ENCODE measurements around the gene AGMO.

The AGMO gene

DNA sequence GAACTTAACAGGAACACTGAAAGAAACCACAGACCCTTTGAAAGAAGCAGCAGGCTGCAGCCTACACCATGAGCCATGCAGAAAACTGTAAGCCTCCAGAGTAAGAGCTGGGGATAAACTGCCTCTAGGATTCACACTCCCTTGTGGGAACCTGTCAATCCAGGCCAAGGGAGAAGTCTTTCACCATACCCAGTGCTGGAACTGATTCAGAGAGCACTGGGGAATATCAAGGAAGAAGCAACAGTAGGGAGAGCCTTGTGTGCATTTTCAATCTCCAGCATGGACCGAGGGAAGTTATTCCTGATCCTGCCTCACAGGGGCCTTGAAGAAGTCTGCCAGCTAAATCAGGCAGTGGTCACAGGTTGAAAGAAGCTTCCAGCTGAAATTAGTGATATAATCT is 282.2 kb downstream of the AGMO start:
- peaks cover 23% of the 10 kb centered on the region for H3K36me3 ChIP-seq
- H3K4me3 ChIP-seq (ENCODE audit: low read depth in 1 of 2, low read length in 1 of 2) = no peak overlapping the region
- peak overlapping the region; percentile 22 for H3K27ac ChIP-seq
- TF ChIP-seq, protein P1, sequence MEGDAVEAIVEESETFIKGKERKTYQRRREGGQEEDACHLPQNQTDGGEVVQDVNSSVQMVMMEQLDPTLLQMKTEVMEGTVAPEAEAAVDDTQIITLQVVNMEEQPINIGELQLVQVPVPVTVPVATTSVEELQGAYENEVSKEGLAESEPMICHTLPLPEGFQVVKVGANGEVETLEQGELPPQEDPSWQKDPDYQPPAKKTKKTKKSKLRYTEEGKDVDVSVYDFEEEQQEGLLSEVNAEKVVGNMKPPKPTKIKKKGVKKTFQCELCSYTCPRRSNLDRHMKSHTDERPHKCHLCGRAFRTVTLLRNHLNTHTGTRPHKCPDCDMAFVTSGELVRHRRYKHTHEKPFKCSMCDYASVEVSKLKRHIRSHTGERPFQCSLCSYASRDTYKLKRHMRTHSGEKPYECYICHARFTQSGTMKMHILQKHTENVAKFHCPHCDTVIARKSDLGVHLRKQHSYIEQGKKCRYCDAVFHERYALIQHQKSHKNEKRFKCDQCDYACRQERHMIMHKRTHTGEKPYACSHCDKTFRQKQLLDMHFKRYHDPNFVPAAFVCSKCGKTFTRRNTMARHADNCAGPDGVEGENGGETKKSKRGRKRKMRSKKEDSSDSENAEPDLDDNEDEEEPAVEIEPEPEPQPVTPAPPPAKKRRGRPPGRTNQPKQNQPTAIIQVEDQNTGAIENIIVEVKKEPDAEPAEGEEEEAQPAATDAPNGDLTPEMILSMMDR (IDR thresholded peaks at IDR 0.05) = no peak
- H3K4me1 ChIP-seq (ENCODE audit: control insufficient read depth in 1 of 2, insufficient read depth in 1 of 2, low read depth in 1 of 2, low read length in 1 of 2) = no peaks in the 10 kb centered on the region
- H3K27me3 ChIP-seq = no peaks in the 10 kb centered on the region
- no peaks in the 10 kb centered on the region for H3K9me3 ChIP-seq

GRCh38 chr7:15257689-15258088 is 304.1 kb downstream of the AGMO start:
- H3K9me3 ChIP-seq = no peaks in the 10 kb centered on the region
- no peaks in the 10 kb centered on the region for H3K27me3 ChIP-seq
- TF ChIP-seq, protein P1 (IDR thresholded peaks at IDR 0.05) = no peak
- H3K36me3 ChIP-seq = no peaks in the 10 kb centered on the region
- H3K4me3 ChIP-seq (ENCODE audit: low read depth in 1 of 2, low read length in 1 of 2) = no peak overlapping the region
- H3K4me1 ChIP-seq (ENCODE audit: control insufficient read depth in 1 of 2, insufficient read depth in 1 of 2, low read depth in 1 of 2, low read length in 1 of 2) = no peaks in the 10 kb centered on the region
- no peak overlapping the region for H3K27ac ChIP-seq

- peaks cover 8% of the 10 kb centered on the region for H3K36me3 ChIP-seq
- TF ChIP-seq, protein P1 (IDR thresholded peaks at IDR 0.05) = no peak
- no peak overlapping the region for H3K4me3 ChIP-seq (ENCODE audit: low read depth in 1 of 2, low read length in 1 of 2)
Measured at GRCh38 chr7:15252181-15252580, 309.6 kb downstream of the AGMO start.

DNA sequence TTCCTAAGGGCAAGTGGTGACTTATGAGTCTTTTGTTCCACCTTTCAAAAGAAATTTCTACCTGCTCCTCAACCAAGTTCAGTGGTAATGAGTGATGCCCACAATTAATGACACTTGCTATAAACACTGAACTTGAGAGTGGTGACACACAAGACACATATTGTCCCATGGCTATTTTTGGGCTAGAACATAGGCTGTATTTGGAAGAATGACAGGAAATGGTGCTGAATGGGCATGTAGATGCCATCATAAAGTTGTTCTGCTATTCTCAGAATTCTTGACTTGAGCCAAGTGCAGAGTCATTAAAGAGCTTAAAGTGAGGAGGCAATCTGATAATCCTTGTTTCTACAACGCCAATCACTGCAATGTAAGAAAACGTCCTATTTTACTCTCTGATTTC is 313.3 kb downstream of the AGMO start:
- H3K4me3 ChIP-seq (ENCODE audit: low read depth in 1 of 2, low read length in 1 of 2) = no peak overlapping the region
- peaks cover 8% of the 10 kb centered on the region for H3K36me3 ChIP-seq
- H3K27me3 ChIP-seq = no peaks in the 10 kb centered on the region
- peaks cover 0 to 10% of the 10 kb centered on the region in 2 experiments for H3K4me1 ChIP-seq (ENCODE audit: control insufficient read depth in 1 of 2, insufficient read depth in 1 of 2, low read depth in 1 of 2, low read length in 1 of 2)
- TF ChIP-seq, protein P1 (IDR thresholded peaks at IDR 0.05) = no peak
- H3K9me3 ChIP-seq = no peaks in the 10 kb centered on the region
- peak overlapping the region; percentile 20 for H3K27ac ChIP-seq

More at GRCh38 chr7:15252181-15252580, 309.6 kb downstream of the AGMO start:
- Histone ChIP-seq H3K27ac (no peak overlapping the region), H3K27me3 (no peaks in the 10 kb centered on the region), H3K9me3 (no peaks in the 10 kb centered on the region), H3K4me1 (ENCODE audit: control insufficient read depth in 1 of 2, insufficient read depth in 1 of 2, low read depth in 1 of 2, low read length in 1 of 2) (no peaks in the 10 kb centered on the region)

DNA sequence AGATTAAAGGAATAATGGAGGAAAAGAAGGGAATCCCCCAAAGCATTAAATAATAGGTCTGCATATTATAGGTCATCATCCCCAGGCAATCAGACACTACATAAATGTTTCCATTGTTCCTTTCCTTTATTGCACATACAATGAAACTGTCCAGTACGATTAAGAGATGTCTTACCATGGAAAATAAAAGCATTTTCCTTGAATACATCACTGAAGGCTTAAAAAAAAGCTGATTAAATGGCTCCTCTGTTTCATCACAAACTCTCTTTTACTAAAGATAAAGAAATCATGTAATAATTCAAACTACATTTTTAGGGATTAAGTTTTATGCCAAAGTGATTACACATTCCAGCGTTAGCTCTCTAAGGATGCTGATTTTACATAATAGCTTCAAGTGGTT is 316.0 kb downstream of the AGMO start:
- Histone ChIP-seq H3K36me3 (peaks cover 8% of the 10 kb centered on the region), H3K4me3 (ENCODE audit: low read depth in 1 of 2, low read length in 1 of 2) (no peak overlapping the region)
- TF ChIP-seq, protein P1 (IDR thresholded peaks at IDR 0.05) = no peak

DNA sequence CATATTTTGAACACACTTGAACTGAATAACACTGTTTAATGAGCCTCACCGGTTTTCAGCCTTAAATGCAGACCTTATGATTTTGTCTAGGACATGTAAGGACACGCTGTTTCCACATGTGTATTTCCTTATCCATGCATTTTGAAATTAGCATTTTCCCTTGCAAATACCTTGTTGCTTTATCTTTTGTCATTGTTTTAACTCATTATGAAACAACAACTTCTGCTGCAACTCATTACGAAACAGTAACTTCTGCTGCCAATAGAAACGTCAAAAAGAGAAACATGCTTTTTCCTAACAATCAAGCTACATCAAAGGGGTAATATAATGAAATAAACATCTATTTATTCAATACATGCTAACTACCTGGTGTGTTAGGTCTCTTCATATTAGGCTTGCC is 322.0 kb downstream of the AGMO start:
- peaks cover 42 to 46% of the 10 kb centered on the region in 2 experiments for H3K4me1 ChIP-seq (ENCODE audit: control insufficient read depth in 1 of 2, insufficient read depth in 1 of 2, low read depth in 1 of 2, low read length in 1 of 2)
- TF ChIP-seq, protein P1 (IDR thresholded peaks at IDR 0.05) = no peak
- no peaks in the 10 kb centered on the region for H3K27me3 ChIP-seq
- no peaks in the 10 kb centered on the region for H3K36me3 ChIP-seq
- H3K27ac ChIP-seq = peak overlapping the region; percentile 88
- no peaks in the 10 kb centered on the region for H3K9me3 ChIP-seq
- peak overlapping the region; percentile 46 to 62 for H3K4me3 ChIP-seq (ENCODE audit: low read depth in 1 of 2, low read length in 1 of 2)

More for the DNA sequence above, 316.0 kb downstream of the AGMO start:
- Histone ChIP-seq H3K4me1 (ENCODE audit: control insufficient read depth in 1 of 2, insufficient read depth in 1 of 2, low read depth in 1 of 2, low read length in 1 of 2) (peaks cover 0 to 18% of the 10 kb centered on the region in 2 experiments), H3K27me3 (no peaks in the 10 kb centered on the region), H3K9me3 (no peaks in the 10 kb centered on the region), H3K27ac (no peak overlapping the region)

Measured in neutrophil (primary cell).